K562 (cell line): Measurements from ENCODE around the gene MTARC2.

ENCODE experiments used
- CTCF ChIP-seq, 3 experiments: IDR thresholded peaks in 2 of 3; conservative IDR thresholded peaks in 1 of 3; 2 replicates each; pipeline ENCODE4 v1.5.1; 2011 to 2012; ENCODE audit warnings: low read length in 3 of 3, mild to moderate bottlenecking in 3 of 3, control low read depth in 2 of 3, improper control_type of control experiment in 1 of 3, inconsistent platforms in 1 of 3, low read depth in 1 of 3, mixed read lengths in 1 of 3, moderate library complexity in 1 of 3; ENCODE audit not compliant: insufficient read depth in 2 of 3
- ELK1 ChIP-seq: sonication (generic); formaldehyde crosslinking; IDR thresholded peaks from 2 replicates; pipeline ENCODE4 v1.8.1; 2022; ENCODE audit warnings: missing genetic modification reagents
- MAZ ChIP-seq, 2 experiments: fragments of 450-650 bp in 1 of 2; sonication (generic) in 1 of 2; formaldehyde crosslinking; IDR thresholded peaks in 1 of 2; conservative IDR thresholded peaks in 1 of 2; 2 replicates each; pipeline versions ENCODE4 v1.4.0 to v1.5.0; 2020; ENCODE audit warnings: mild to moderate bottlenecking in 1 of 2, missing genetic modification reagents in 1 of 2
- MCM3 ChIP-seq: fragments of 450-650 bp; IDR thresholded peaks from 2 replicates; pipeline ENCODE4 v1.6.1; 2016
- POLR2A ChIP-seq: fragments of 450-650 bp; conservative IDR thresholded peaks from 2 replicates; pipeline ENCODE4 v1.6.1; 2016
- ZBTB17 ChIP-seq: fragments of 450-650 bp; formaldehyde crosslinking; IDR thresholded peaks from 2 replicates; pipeline ENCODE4 v1.4.0; 2020; ENCODE audit warnings: mild to moderate bottlenecking
- ZNF717 ChIP-seq: fragments of 250-450 bp; sonication (Bioruptor Pico); IDR thresholded peaks from 2 replicates; pipeline ENCODE4 v1.5.0; 2021

GRCh38 chr1:220748936-220749335 lies 814 bp downstream of the MTARC2 start:
- no peak for TF ChIP-seq POLR2A
- TF ChIP-seq ELK1 (CRISPR knock-in tag), result no peak
- no peak for TF ChIP-seq ZBTB17 (CRISPR knock-in tag)
- no peak for TF ChIP-seq MCM3
- TF ChIP-seq ZNF717 (CRISPR knock-in tag), result no peak
- no peak for TF ChIP-seq CTCF (IDR thresholded peaks at IDR 0.05 in 2 of 3, conservative IDR thresholded peaks at IDR 0.05 in 1 of 3; ENCODE audit: insufficient read depth in 2 of 3, low read depth in 1 of 3, low read length in 3 of 3)
- TF ChIP-seq MAZ (CRISPR knock-in tag; conservative IDR thresholded peaks at IDR 0.05 in 1 of 2, IDR thresholded peaks at IDR 0.05 in 1 of 2), result no peak
